ENCODE results near the gene LHX8.
A peak's percentile ranks its signal among the peaks of the same experiment; 100 is the strongest.

Gene LHX8

GRCh38 chr1:75125161-75125726 is 8.9 kb upstream of the LHX8 start:
- H3K9ac ChIP-seq (ENCODE audit: low read length) = no peak overlapping the region
- H4K5ac ChIP-seq (ENCODE audit: low read length) = no peak overlapping the region
- no peaks in the 10 kb centered on the region for H3K4me1 ChIP-seq (ENCODE audit: control insufficient read depth, low read depth, low read length)
- H2BK120ac ChIP-seq (ENCODE audit: low read depth, low read length) = no peak overlapping the region
- no peak overlapping the region for H4K8ac ChIP-seq (ENCODE audit: low read depth, low read length)
- H2BK5ac ChIP-seq (ENCODE audit: low read length) = no peak overlapping the region
- H3K79me2 ChIP-seq (ENCODE audit: control insufficient read depth, insufficient read depth, low read length) = no peaks in the 10 kb centered on the region
- DNase-seq = no peak
- no peak overlapping the region for H2AK5ac ChIP-seq (ENCODE audit: low read length)
- H3K4me3 ChIP-seq (ENCODE audit: low read length) = no peak overlapping the region
- H3K27me3 ChIP-seq (ENCODE audit: insufficient read depth, low read length, poor library complexity) = peaks cover 26% of the 10 kb centered on the region
- no peak overlapping the region for H3K27ac ChIP-seq (ENCODE audit: low read depth, low read length)
- H3K18ac ChIP-seq (ENCODE audit: low read length) = no peak overlapping the region
- H3K56ac ChIP-seq (ENCODE audit: low read length) = no peak overlapping the region
- no peaks in the 10 kb centered on the region for H3K36me3 ChIP-seq (ENCODE audit: control insufficient read depth, insufficient read depth, low read length)
- no CpG with 5 or more reads among the region's 38 CpGs for WGBS (ENCODE audit: extremely low coverage, insufficient coverage, low lambda C conversion rate)
- H3K4me2 ChIP-seq (ENCODE audit: low read length) = no peak overlapping the region
- H3K4ac ChIP-seq (ENCODE audit: low read depth, low read length) = no peak overlapping the region
- H2BK15ac ChIP-seq (replicated peaks; ENCODE audit: low read depth) = no peak overlapping the region
- H3K23ac ChIP-seq (ENCODE audit: low read length) = no peak overlapping the region
- H3K79me1 ChIP-seq (ENCODE audit: low read length) = no peaks in the 10 kb centered on the region

GRCh38 chr1:75126611-75127101 is 7.5 kb upstream of the LHX8 start:
- no peak overlapping the region for H3K4ac ChIP-seq (ENCODE audit: low read depth, low read length)
- no peak overlapping the region for H3K4me2 ChIP-seq (ENCODE audit: low read length)
- no peak for DNase-seq
- no peak overlapping the region for H3K4me3 ChIP-seq (ENCODE audit: low read length)
- no peak overlapping the region for H3K18ac ChIP-seq (ENCODE audit: low read length)
- H3K23ac ChIP-seq (ENCODE audit: low read length) = no peak overlapping the region
- peaks cover 39% of the 10 kb centered on the region for H3K27me3 ChIP-seq (ENCODE audit: insufficient read depth, low read length, poor library complexity)
- no peak overlapping the region for H3K9ac ChIP-seq (ENCODE audit: low read length)
- peaks cover 3% of the 10 kb centered on the region for H3K4me1 ChIP-seq (ENCODE audit: control insufficient read depth, low read depth, low read length)
- no peaks in the 10 kb centered on the region for H3K79me2 ChIP-seq (ENCODE audit: control insufficient read depth, insufficient read depth, low read length)
- no peak overlapping the region for H4K5ac ChIP-seq (ENCODE audit: low read length)
- no peak overlapping the region for H4K8ac ChIP-seq (ENCODE audit: low read depth, low read length)
- no peak overlapping the region for H3K56ac ChIP-seq (ENCODE audit: low read length)
- no peak overlapping the region for H2BK5ac ChIP-seq (ENCODE audit: low read length)
- no peak overlapping the region for H3K27ac ChIP-seq (ENCODE audit: low read depth, low read length)
- H2AK5ac ChIP-seq (ENCODE audit: low read length) = no peak overlapping the region
- no peak overlapping the region for H2BK120ac ChIP-seq (ENCODE audit: low read depth, low read length)
- no peaks in the 10 kb centered on the region for H3K36me3 ChIP-seq (ENCODE audit: control insufficient read depth, insufficient read depth, low read length)
- no peaks in the 10 kb centered on the region for H3K79me1 ChIP-seq (ENCODE audit: low read length)
- no peak overlapping the region for H2BK15ac ChIP-seq (replicated peaks; ENCODE audit: low read depth)
- WGBS (ENCODE audit: extremely low coverage, insufficient coverage, low lambda C conversion rate) = no CpG with 5 or more reads among the region's 12 CpGs

GRCh38 chr1:75127916-75128717 is 6.1 kb upstream of the LHX8 start:
- Histone ChIP-seq H3K79me1 (ENCODE audit: low read length) (no peaks in the 10 kb centered on the region), H3K4me1 (ENCODE audit: control insufficient read depth, low read depth, low read length) (peaks cover 3% of the 10 kb centered on the region), H3K56ac (ENCODE audit: low read length) (no peak overlapping the region), H3K4ac (ENCODE audit: low read depth, low read length) (no peak overlapping the region), H3K18ac (ENCODE audit: low read length) (no peak overlapping the region), H4K5ac (ENCODE audit: low read length) (no peak overlapping the region), H3K79me2 (ENCODE audit: control insufficient read depth, insufficient read depth, low read length) (no peaks in the 10 kb centered on the region), H3K27me3 (ENCODE audit: insufficient read depth, low read length, poor library complexity) (peaks cover 53% of the 10 kb centered on the region), H2BK120ac (ENCODE audit: low read depth, low read length) (no peak overlapping the region), H2BK5ac (ENCODE audit: low read length) (no peak overlapping the region), H3K27ac (ENCODE audit: low read depth, low read length) (no peak overlapping the region), H3K4me3 (ENCODE audit: low read length) (no peak overlapping the region), H3K9ac (ENCODE audit: low read length) (no peak overlapping the region), H3K4me2 (ENCODE audit: low read length) (no peak overlapping the region), H2AK5ac (ENCODE audit: low read length) (no peak overlapping the region), H4K8ac (ENCODE audit: low read depth, low read length) (no peak overlapping the region), H2BK15ac (replicated peaks; ENCODE audit: low read depth) (no peak overlapping the region), H3K36me3 (ENCODE audit: control insufficient read depth, insufficient read depth, low read length) (no peaks in the 10 kb centered on the region), H3K23ac (ENCODE audit: low read length) (no peak overlapping the region)
- DNase-seq = peak; percentile 21
- no CpG with 5 or more reads among the region's 27 CpGs for WGBS (ENCODE audit: extremely low coverage, insufficient coverage, low lambda C conversion rate)

- Histone ChIP-seq H3K23ac (ENCODE audit: low read length) (no peak overlapping the region), H4K5ac (ENCODE audit: low read length) (no peak overlapping the region), H3K9ac (ENCODE audit: low read length) (no peak overlapping the region), H3K4me2 (ENCODE audit: low read length) (no peak overlapping the region), H2BK15ac (replicated peaks; ENCODE audit: low read depth) (no peak overlapping the region), H2AK5ac (ENCODE audit: low read length) (no peak overlapping the region), H3K79me1 (ENCODE audit: low read length) (no peaks in the 10 kb centered on the region), H2BK5ac (ENCODE audit: low read length) (no peak overlapping the region), H3K79me2 (ENCODE audit: control insufficient read depth, insufficient read depth, low read length) (no peaks in the 10 kb centered on the region), H3K27me3 (ENCODE audit: insufficient read depth, low read length, poor library complexity) (peaks cover 56% of the 10 kb centered on the region), H3K56ac (ENCODE audit: low read length) (no peak overlapping the region), H3K36me3 (ENCODE audit: control insufficient read depth, insufficient read depth, low read length) (no peaks in the 10 kb centered on the region), H3K4me1 (ENCODE audit: control insufficient read depth, low read depth, low read length) (peaks cover 3% of the 10 kb centered on the region), H3K27ac (ENCODE audit: low read depth, low read length) (no peak overlapping the region), H3K4ac (ENCODE audit: low read depth, low read length) (no peak overlapping the region), H4K8ac (ENCODE audit: low read depth, low read length) (no peak overlapping the region), H3K4me3 (ENCODE audit: low read length) (no peak overlapping the region), H2BK120ac (ENCODE audit: low read depth, low read length) (no peak overlapping the region), H3K18ac (ENCODE audit: low read length) (no peak overlapping the region)
- no CpG with 5 or more reads among the region's 10 CpGs for WGBS (ENCODE audit: extremely low coverage, insufficient coverage, low lambda C conversion rate)
- peak; percentile 16 for DNase-seq
These were observed 4.6 kb upstream of the LHX8 start for GRCh38 chr1:75129660-75129982.

GRCh38 chr1:75129983-75130789 is 4.0 kb upstream of the LHX8 start:
- no peak overlapping the region for H2BK15ac ChIP-seq (replicated peaks; ENCODE audit: low read depth)
- peaks cover 3% of the 10 kb centered on the region for H3K4me1 ChIP-seq (ENCODE audit: control insufficient read depth, low read depth, low read length)
- H3K56ac ChIP-seq (ENCODE audit: low read length) = peak overlapping the region; percentile 11
- H4K8ac ChIP-seq (ENCODE audit: low read depth, low read length) = no peak overlapping the region
- H3K9ac ChIP-seq (ENCODE audit: low read length) = no peak overlapping the region
- H3K18ac ChIP-seq (ENCODE audit: low read length) = no peak overlapping the region
- no peak overlapping the region for H3K4ac ChIP-seq (ENCODE audit: low read depth, low read length)
- H3K23ac ChIP-seq (ENCODE audit: low read length) = no peak overlapping the region
- peaks cover 60% of the 10 kb centered on the region for H3K27me3 ChIP-seq (ENCODE audit: insufficient read depth, low read length, poor library complexity)
- DNase-seq = peak; percentile 53
- H3K79me1 ChIP-seq (ENCODE audit: low read length) = no peaks in the 10 kb centered on the region
- no peaks in the 10 kb centered on the region for H3K79me2 ChIP-seq (ENCODE audit: control insufficient read depth, insufficient read depth, low read length)
- no peak overlapping the region for H3K27ac ChIP-seq (ENCODE audit: low read depth, low read length)
- H2AK5ac ChIP-seq (ENCODE audit: low read length) = no peak overlapping the region
- H4K5ac ChIP-seq (ENCODE audit: low read length) = no peak overlapping the region
- no peaks in the 10 kb centered on the region for H3K36me3 ChIP-seq (ENCODE audit: control insufficient read depth, insufficient read depth, low read length)
- H2BK120ac ChIP-seq (ENCODE audit: low read depth, low read length) = no peak overlapping the region
- H3K4me3 ChIP-seq (ENCODE audit: low read length) = no peak overlapping the region
- WGBS (ENCODE audit: extremely low coverage, insufficient coverage, low lambda C conversion rate) = no CpG with 5 or more reads among the region's 40 CpGs
- peak overlapping the region; percentile 28 for H3K4me2 ChIP-seq (ENCODE audit: low read length)
- H2BK5ac ChIP-seq (ENCODE audit: low read length) = no peak overlapping the region
